Retinal pigment epithelial cell (primary cell): ENCODE measurements around the gene SLA2.
A peak's percentile ranks its signal among the peaks of the same experiment; 100 is the strongest.

Source experiments
- DNase-seq: peaks from one replicate; pipeline ENCODE4 v3.0.0-alpha.2; 2010; ENCODE audit warnings: low read depth
- H3K4me3 ChIP-seq: 2 replicates; pipeline ENCODE4 v1.5.1; 2011; ENCODE audit warnings: mild to moderate bottlenecking, low read length, control low read depth, moderate library complexity
- CTCF ChIP-seq: conservative IDR thresholded peaks from 2 replicates; pipeline ENCODE4 v1.5.1; 2011; ENCODE audit warnings: low read depth, low read length, control low read depth, inconsistent platforms

The SLA2 gene

GRCh38 chr20:36599912-36600345 is 46.1 kb downstream of the SLA2 start:
- H3K4me3 ChIP-seq = no peak overlapping the region
- DNase-seq = no peak
- TF ChIP-seq CTCF = no peak

GRCh38 chr20:36593347-36593929 is 52.6 kb downstream of the SLA2 start:
- H3K4me3 ChIP-seq = no peak overlapping the region
- TF ChIP-seq CTCF = no peak
- DNase-seq = no peak

GRCh38 chr20:36591854-36592641 is 53.9 kb downstream of the SLA2 start:
- TF ChIP-seq CTCF = peak; percentile 29
- no peak for DNase-seq

GRCh38 chr20:36591281-36591680 is 54.7 kb downstream of the SLA2 start:
- TF ChIP-seq CTCF = no peak

More at GRCh38 chr20:36591854-36592641, 53.9 kb downstream of the SLA2 start:
- no peak overlapping the region for H3K4me3 ChIP-seq

GRCh38 chr20:36587388-36588070 is 58.5 kb downstream of the SLA2 start:
- H3K4me3 ChIP-seq = no peak overlapping the region
- no peak for DNase-seq
- no peak for TF ChIP-seq CTCF

More at GRCh38 chr20:36591281-36591680, 54.7 kb downstream of the SLA2 start:
- no peak for DNase-seq
- no peak overlapping the region for H3K4me3 ChIP-seq

GRCh38 chr20:36585410-36586125 is 60.4 kb downstream of the SLA2 start:
- DNase-seq = no peak
- no peak overlapping the region for H3K4me3 ChIP-seq
- TF ChIP-seq CTCF = no peak
